IMR-90 (cell line): Measurements from ENCODE around the gene NR0B2.
A peak's percentile ranks its signal among the peaks of the same experiment; 100 is the strongest.

Experiments used
- BHLHE40 ChIP-seq: fragments of 150-350 bp; IDR thresholded peaks from 2 replicates; pipeline ENCODE4 v1.6.1; 2016; ENCODE audit warnings: mild to moderate bottlenecking, low read depth, low read length
- MAFK ChIP-seq: IDR thresholded peaks from 2 replicates; pipeline ENCODE4 v1.6.1; 2012; ENCODE audit warnings: low read depth, low read length, improper control_type of control experiment
- MXI1 ChIP-seq: IDR thresholded peaks from 2 replicates; pipeline ENCODE4 v1.6.1; 2012; ENCODE audit warnings: low read depth, mild to moderate bottlenecking, low read length, moderate library complexity, borderline replicate concordance
- POLR2A ChIP-seq: IDR thresholded peaks from 2 replicates; pipeline ENCODE4 v1.6.1; 2012; ENCODE audit warnings: mild to moderate bottlenecking, low read depth, low read length
- RAD21 ChIP-seq: IDR thresholded peaks from 2 replicates; pipeline ENCODE4 v1.6.1; 2012; ENCODE audit warnings: low read length, improper control_type of control experiment
- TF ChIP-seq, protein P1 (sequence below): conservative IDR thresholded peaks from 2 replicates; pipeline ENCODE4 v1.5.1; 2012; ENCODE audit warnings: mild to moderate bottlenecking, low read depth, low read length, improper control_type of control experiment
- TF ChIP-seq, protein P2 (sequence below): fragments of 150-350 bp; IDR thresholded peaks from 2 replicates; pipeline ENCODE4 v1.6.1; 2017; ENCODE audit warnings: mild to moderate bottlenecking, antibody characterized with exemption, low read length, low read depth

DNA sequence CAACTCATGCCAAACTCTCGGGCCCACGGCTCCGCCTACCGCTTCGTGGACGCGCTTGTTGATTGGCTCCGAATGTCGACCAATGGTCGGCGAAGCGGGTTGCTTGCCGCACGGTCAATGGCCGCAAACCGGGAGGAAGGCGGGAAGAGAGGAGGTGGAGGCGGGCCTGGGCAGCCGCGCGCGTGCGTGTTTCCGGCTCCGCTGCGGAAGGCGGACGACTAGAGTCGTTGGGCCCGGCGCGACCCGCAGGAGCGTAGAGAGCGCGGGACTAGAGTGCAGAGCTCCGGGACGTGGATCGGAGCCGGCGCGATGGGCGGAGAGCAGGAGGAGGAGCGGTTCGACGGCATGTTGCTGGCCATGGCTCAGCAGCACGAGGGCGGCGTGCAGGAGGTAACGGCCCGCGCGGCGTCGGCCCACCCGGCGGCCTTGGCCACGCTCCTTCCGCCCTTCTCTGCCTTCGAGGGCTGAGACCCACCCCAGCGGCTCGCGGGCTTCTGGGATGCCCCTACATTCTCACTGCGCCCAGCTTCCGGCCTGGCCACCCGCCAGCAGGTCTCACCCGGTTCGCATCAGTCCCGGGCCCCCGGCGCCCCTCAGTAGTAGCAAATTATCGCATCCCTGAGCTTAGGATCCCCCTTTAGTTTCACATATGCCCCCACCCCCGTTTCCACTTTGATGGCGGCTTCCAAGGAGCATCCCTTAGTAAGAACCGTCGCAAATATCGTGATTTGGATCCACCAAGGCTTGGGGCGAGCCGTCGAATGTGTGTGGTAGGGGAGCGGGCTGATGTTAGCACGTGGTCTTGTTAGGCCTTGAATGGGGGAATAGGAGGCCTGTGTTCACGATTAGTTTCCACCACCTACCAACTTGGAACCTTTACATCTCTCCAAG lies 8.0 kb upstream of the NR0B2 start, which contains the start of gene NUDC:
- TF ChIP-seq POLR2A, result peak; percentile 86
- TF ChIP-seq, protein P1, sequence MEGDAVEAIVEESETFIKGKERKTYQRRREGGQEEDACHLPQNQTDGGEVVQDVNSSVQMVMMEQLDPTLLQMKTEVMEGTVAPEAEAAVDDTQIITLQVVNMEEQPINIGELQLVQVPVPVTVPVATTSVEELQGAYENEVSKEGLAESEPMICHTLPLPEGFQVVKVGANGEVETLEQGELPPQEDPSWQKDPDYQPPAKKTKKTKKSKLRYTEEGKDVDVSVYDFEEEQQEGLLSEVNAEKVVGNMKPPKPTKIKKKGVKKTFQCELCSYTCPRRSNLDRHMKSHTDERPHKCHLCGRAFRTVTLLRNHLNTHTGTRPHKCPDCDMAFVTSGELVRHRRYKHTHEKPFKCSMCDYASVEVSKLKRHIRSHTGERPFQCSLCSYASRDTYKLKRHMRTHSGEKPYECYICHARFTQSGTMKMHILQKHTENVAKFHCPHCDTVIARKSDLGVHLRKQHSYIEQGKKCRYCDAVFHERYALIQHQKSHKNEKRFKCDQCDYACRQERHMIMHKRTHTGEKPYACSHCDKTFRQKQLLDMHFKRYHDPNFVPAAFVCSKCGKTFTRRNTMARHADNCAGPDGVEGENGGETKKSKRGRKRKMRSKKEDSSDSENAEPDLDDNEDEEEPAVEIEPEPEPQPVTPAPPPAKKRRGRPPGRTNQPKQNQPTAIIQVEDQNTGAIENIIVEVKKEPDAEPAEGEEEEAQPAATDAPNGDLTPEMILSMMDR, result no peak
- TF ChIP-seq RAD21, result no peak
- no peak for TF ChIP-seq MAFK
- TF ChIP-seq MXI1, result peak; percentile 73; the same call in 1 of the 2 replicates
- TF ChIP-seq, protein P2, sequence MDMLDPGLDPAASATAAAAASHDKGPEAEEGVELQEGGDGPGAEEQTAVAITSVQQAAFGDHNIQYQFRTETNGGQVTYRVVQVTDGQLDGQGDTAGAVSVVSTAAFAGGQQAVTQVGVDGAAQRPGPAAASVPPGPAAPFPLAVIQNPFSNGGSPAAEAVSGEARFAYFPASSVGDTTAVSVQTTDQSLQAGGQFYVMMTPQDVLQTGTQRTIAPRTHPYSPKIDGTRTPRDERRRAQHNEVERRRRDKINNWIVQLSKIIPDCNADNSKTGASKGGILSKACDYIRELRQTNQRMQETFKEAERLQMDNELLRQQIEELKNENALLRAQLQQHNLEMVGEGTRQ, result peak; percentile 24; the same call in 1 of the 2 replicates
- TF ChIP-seq BHLHE40, result no peak
